H1 (cell line): ENCODE data around the gene LRRC8D. TPM values are rescaled to one million over a fixed set of nuclear protein-coding genes. Genes with fewer than 3 reads are reported as not detected.

Experiments used
- ATF2 ChIP-seq: IDR thresholded peaks from 2 replicates; pipeline ENCODE4 v1.6.1; 2012; ENCODE audit warnings: low read length, inconsistent platforms
- ATF3 ChIP-seq: IDR thresholded peaks from 2 replicates; pipeline ENCODE4 v1.6.1; 2011; ENCODE audit warnings: low read depth, mild to moderate bottlenecking, low read length; ENCODE audit not compliant: insufficient read depth
- KDM1A ChIP-seq: fragments of 200-600, 300-600 bp; sonication (generic); IDR thresholded peaks from 2 replicates; pipeline ENCODE4 v1.7.1; 2016; ENCODE audit warnings: mild to moderate bottlenecking, low read length, borderline replicate concordance
- KDM5A ChIP-seq: fragments of 200-600 bp; IDR thresholded peaks from 2 replicates; pipeline ENCODE4 v1.7.1; 2012; ENCODE audit warnings: mild to moderate bottlenecking, low read length, inconsistent platforms, mixed read lengths
- NRF1 ChIP-seq: IDR thresholded peaks from 2 replicates; pipeline ENCODE4 v1.6.1; 2011; ENCODE audit warnings: mild to moderate bottlenecking, low read depth, low read length, improper control_type of control experiment
- SIX5 ChIP-seq: IDR thresholded peaks from 2 replicates; pipeline ENCODE4 v1.6.1; 2011; ENCODE audit warnings: mild to moderate bottlenecking, low read depth, low read length
- polyA plus RNA-seq, 7 experiments: library from polyadenylated mRNA; depleted of rRNA in 3 of 7; stranded (reverse) in 5 of 7; unstranded in 2 of 7; fragments of >200 nt in 5 of 7; fragments of 200-250 nt in 2 of 7; gene quantifications; 1 replicate in 5 of 7; 2 replicates in 1 of 7; 4 replicates in 1 of 7; pipeline versions ENCODE4 v1.2.1 to v1.2.3, GENCODE V29; 2011 to 2013; ENCODE audit warnings: missing spikeins in 2 of 7, mixed read lengths in 2 of 7
- total RNA-seq: library from RNA; stranded (reverse); fragmentation: NEBNext Ultra II Directional; extraction: Animal tissue kit (Norgen Biotek cat#: 25700); gene quantifications from 2 replicates; pipeline ENCODE4 v1.2.1, GENCODE V29; 2021

The LRRC8D gene
- total and polyA plus RNA-seq, 2 of the 8 experiments (the other 6 are each of a cell fraction or from before 2014, with no cell fraction given), result 42.0 to 58.5 TPM

GRCh38 chr1:89973471-89974127 is 152.8 kb downstream of the LRRC8D start (continued):
- TF ChIP-seq SIX5, result no peak
- no peak for TF ChIP-seq KDM5A
- no peak for TF ChIP-seq ATF2
- TF ChIP-seq KDM1A, result no peak
- no peak for TF ChIP-seq NRF1
- TF ChIP-seq ATF3, result no peak
